Left ventricle myocardium inferior (tissue), 1 donor: Measurements from ENCODE around the gene ZNF750. TPM values are rescaled to one million over a fixed set of nuclear protein-coding genes. Genes with fewer than 3 reads are reported as not detected.
A peak's percentile ranks its signal among the peaks of the same experiment; 100 is the strongest.

Experiments
- DNase-seq: peaks from one replicate; pipeline ENCODE4 v3.0.0-alpha.2; 2020
- H3K27ac ChIP-seq: fragments of 200-600 bp; replicated peaks from 2 replicates; pipeline ENCODE4 v1.8.0; 2021
- H3K27me3 ChIP-seq: fragments of 200-600 bp; 2 replicates; pipeline ENCODE4 v1.8.0; 2021; ENCODE audit warnings: low read depth
- H3K36me3 ChIP-seq: fragments of 200-600 bp; 2 replicates; pipeline ENCODE4 v1.8.0; 2021
- H3K4me1 ChIP-seq: fragments of 200-600 bp; 2 replicates; pipeline ENCODE4 v1.8.0; 2021
- H3K4me3 ChIP-seq: fragments of 200-600 bp; 2 replicates; pipeline ENCODE4 v1.8.0; 2021; ENCODE audit warnings: mild to moderate bottlenecking, moderate library complexity
- H3K9me3 ChIP-seq: fragments of 200-600 bp; replicated peaks from 2 replicates; pipeline ENCODE4 v1.8.0; 2021
- CTCF ChIP-seq: fragments of 200-600 bp; IDR thresholded peaks from 2 replicates; pipeline ENCODE4 v1.8.0; 2021; ENCODE audit warnings: antibody characterized with exemption, mild to moderate bottlenecking, borderline replicate concordance
- intact Hi-C: fragments of 100-400 bp; cut with micrococcal nuclease; formaldehyde crosslinking; loops from one replicate; pipeline ENCODE4 v1.11.0; 2022
- total RNA-seq: library from RNA; stranded (reverse); fragmentation: NEBNext Ultra II Directional; extraction: Animal tissue kit (Norgen Biotek cat#: 25700); gene quantifications from one replicate; pipeline ENCODE4 v1.2.1, GENCODE V29; 2021
- donor health status: DM: no; HTN: yes; CAD: no; lungs with severe emphysema.

The ZNF750 gene
- total RNA-seq, 1 donor from 2014 or later = not detected

GRCh38 chr17:82883419-82884031 is 43.7 kb upstream of the ZNF750 start:
- Histone ChIP-seq H3K27me3 (no peaks in the 10 kb centered on the region), H3K9me3 (no peaks in the 10 kb centered on the region), H3K36me3 (no peaks in the 10 kb centered on the region), H3K4me3 (no peak overlapping the region), H3K27ac (no peak overlapping the region), H3K4me1 (peaks cover 66% of the 10 kb centered on the region)
- no peak for TF ChIP-seq CTCF
- intact Hi-C loops = no loop called here
- DNase-seq = no peak

GRCh38 chr17:82882715-82883418 is 43.0 kb upstream of the ZNF750 start:
- no peak for DNase-seq
- H3K27ac ChIP-seq = peak overlapping the region; percentile 8
- H3K4me1 ChIP-seq = peaks cover 64% of the 10 kb centered on the region
- H3K27me3 ChIP-seq = no peaks in the 10 kb centered on the region
- no peaks in the 10 kb centered on the region for H3K36me3 ChIP-seq
- H3K9me3 ChIP-seq = no peaks in the 10 kb centered on the region
- no peak for TF ChIP-seq CTCF
- no peak overlapping the region for H3K4me3 ChIP-seq
- intact Hi-C loops = no loop called here

- Histone ChIP-seq H3K4me1 (peaks cover 69% of the 10 kb centered on the region), H3K27ac (peak overlapping the region; percentile 42), H3K36me3 (no peaks in the 10 kb centered on the region), H3K27me3 (no peaks in the 10 kb centered on the region), H3K4me3 (no peak overlapping the region), H3K9me3 (no peaks in the 10 kb centered on the region)
- DNase-seq = peak; percentile 57
- TF ChIP-seq CTCF = no peak
- intact Hi-C loops = no loop called here
Observed at GRCh38 chr17:82881900-82882714, 42.3 kb upstream of the ZNF750 start.

GRCh38 chr17:82881324-82881823 is 41.6 kb upstream of the ZNF750 start:
- peaks cover 76% of the 10 kb centered on the region for H3K4me1 ChIP-seq
- H3K36me3 ChIP-seq = no peaks in the 10 kb centered on the region
- no peaks in the 10 kb centered on the region for H3K27me3 ChIP-seq
- DNase-seq = peak; percentile 18
- intact Hi-C loops = no loop called here
- H3K9me3 ChIP-seq = no peaks in the 10 kb centered on the region
- no peak overlapping the region for H3K4me3 ChIP-seq
- H3K27ac ChIP-seq = peak overlapping the region; percentile 42
- no peak for TF ChIP-seq CTCF

- peak; percentile 11 for DNase-seq
- intact Hi-C loops = no loop called here
Observed at GRCh38 chr17:82880620-82881323, 41.0 kb upstream of the ZNF750 start.

More at GRCh38 chr17:82880620-82881323, 41.0 kb upstream of the ZNF750 start:
- TF ChIP-seq CTCF = no peak
- Histone ChIP-seq H3K27me3 (no peaks in the 10 kb centered on the region), H3K4me1 (peaks cover 77% of the 10 kb centered on the region), H3K4me3 (no peak overlapping the region), H3K27ac (peak overlapping the region; percentile 42), H3K9me3 (no peaks in the 10 kb centered on the region), H3K36me3 (no peaks in the 10 kb centered on the region)
